Measurements from ENCODE around the gene IL6ST. TPM values are rescaled to one million over a fixed set of nuclear protein-coding genes. Genes with fewer than 3 reads are reported as not detected.

Gene IL6ST
- total and polyA plus RNA-seq, 9 donors = 45.9 to 406 (median 169) TPM

GRCh38 chr5:56012281-56012963 is 17.7 kb upstream of the IL6ST start:
- no peak overlapping the region for H3K27ac ChIP-seq
- H3K27me3 ChIP-seq = no peaks in the 10 kb centered on the region
- peaks cover 3% of the 10 kb centered on the region for H3K4me1 ChIP-seq (ENCODE audit: insufficient read depth)
- TF ChIP-seq POLR2A (IDR thresholded peaks at IDR 0.05) = no peak
- no peaks in the 10 kb centered on the region for H3K36me3 ChIP-seq
- no peak overlapping the region for H3K4me3 ChIP-seq
- DNase-seq = peak in 1 of 5 donors; percentile 18
- WGBS, 3 donors = 73 to 80% (median 78%) methylated on average over 5 of the region's 5 CpGs
- intact Hi-C loops (cut with DNase I) = no loop called here
- H3K9me3 ChIP-seq = no peaks in the 10 kb centered on the region

GRCh38 chr5:56011835-56012234 is 17.1 kb upstream of the IL6ST start:
- H3K4me3 ChIP-seq = no peak overlapping the region
- H3K27ac ChIP-seq = no peak overlapping the region
- WGBS, 3 donors = 19 to 23% (median 20%) methylated on average over 3 of the region's 3 CpGs
- no peaks in the 10 kb centered on the region for H3K9me3 ChIP-seq
- intact Hi-C loops (cut with DNase I) = no loop called here
- peaks cover 3% of the 10 kb centered on the region for H3K4me1 ChIP-seq (ENCODE audit: insufficient read depth)
- H3K36me3 ChIP-seq = no peaks in the 10 kb centered on the region
- TF ChIP-seq, protein P1, sequence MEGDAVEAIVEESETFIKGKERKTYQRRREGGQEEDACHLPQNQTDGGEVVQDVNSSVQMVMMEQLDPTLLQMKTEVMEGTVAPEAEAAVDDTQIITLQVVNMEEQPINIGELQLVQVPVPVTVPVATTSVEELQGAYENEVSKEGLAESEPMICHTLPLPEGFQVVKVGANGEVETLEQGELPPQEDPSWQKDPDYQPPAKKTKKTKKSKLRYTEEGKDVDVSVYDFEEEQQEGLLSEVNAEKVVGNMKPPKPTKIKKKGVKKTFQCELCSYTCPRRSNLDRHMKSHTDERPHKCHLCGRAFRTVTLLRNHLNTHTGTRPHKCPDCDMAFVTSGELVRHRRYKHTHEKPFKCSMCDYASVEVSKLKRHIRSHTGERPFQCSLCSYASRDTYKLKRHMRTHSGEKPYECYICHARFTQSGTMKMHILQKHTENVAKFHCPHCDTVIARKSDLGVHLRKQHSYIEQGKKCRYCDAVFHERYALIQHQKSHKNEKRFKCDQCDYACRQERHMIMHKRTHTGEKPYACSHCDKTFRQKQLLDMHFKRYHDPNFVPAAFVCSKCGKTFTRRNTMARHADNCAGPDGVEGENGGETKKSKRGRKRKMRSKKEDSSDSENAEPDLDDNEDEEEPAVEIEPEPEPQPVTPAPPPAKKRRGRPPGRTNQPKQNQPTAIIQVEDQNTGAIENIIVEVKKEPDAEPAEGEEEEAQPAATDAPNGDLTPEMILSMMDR (IDR thresholded peaks at IDR 0.05) = no peak
- TF ChIP-seq POLR2A (IDR thresholded peaks at IDR 0.05) (no peak), EP300 (IDR thresholded peaks at IDR 0.05) (no peak)
- no peak for DNase-seq
- no peaks in the 10 kb centered on the region for H3K27me3 ChIP-seq

DNA sequence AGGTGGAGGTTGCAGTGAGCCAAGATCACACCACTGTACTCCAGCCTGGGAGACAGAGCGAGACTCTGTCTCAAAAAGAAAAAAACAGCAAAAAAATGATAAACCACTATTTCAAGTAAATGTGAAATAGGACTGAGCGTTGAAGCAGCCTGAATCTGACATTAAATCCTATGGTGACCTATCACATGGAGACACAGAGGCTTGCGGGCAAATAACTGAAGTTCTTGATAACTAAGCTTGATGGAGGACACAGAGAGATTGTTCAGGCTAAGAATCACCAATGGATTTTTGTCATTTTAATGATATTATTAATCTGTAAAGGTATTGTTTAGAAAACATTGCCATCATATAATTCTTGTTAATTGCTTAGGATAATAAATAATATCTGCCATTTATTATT is 15.7 kb upstream of the IL6ST start:
- Histone ChIP-seq H3K36me3 (no peaks in the 10 kb centered on the region), H3K9me3 (no peaks in the 10 kb centered on the region), H3K27ac (no peak overlapping the region), H3K27me3 (no peaks in the 10 kb centered on the region), H3K4me1 (ENCODE audit: insufficient read depth) (peaks cover 3% of the 10 kb centered on the region), H3K4me3 (no peak overlapping the region)
- 93 to 98% (median 97%) methylated on average over 3 of the region's 3 CpGs for WGBS, 3 donors
- TF ChIP-seq POLR2A (IDR thresholded peaks at IDR 0.05) (no peak), EP300 (IDR thresholded peaks at IDR 0.05) (no peak)
- TF ChIP-seq, protein P1 (IDR thresholded peaks at IDR 0.05) = no peak
- no peak for DNase-seq
- intact Hi-C loops (cut with DNase I) = no loop called here

DNA sequence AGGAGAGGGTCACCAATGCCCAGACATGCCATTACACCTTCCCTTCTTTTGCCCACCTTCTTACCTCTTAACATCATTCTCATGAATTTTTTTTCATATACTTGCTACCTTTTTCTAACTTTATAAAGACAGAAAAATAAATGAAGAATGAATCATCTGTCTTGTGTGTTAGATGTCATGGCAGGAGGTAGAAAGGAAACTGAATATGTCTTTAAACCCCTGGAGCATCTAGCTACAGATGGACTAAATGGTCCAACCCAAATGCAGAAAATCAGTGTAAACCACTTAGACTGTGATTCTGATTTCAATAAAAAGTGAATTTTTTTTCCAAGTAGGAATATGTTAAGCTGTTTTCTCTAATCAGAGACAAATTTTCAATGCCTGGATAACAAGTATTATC is 11.8 kb upstream of the IL6ST start:
- no peaks in the 10 kb centered on the region for H3K27me3 ChIP-seq
- TF ChIP-seq POLR2A (IDR thresholded peaks at IDR 0.05) = no peak
- TF ChIP-seq, protein P1 (IDR thresholded peaks at IDR 0.05) = no peak
- no peak for TF ChIP-seq EP300 (IDR thresholded peaks at IDR 0.05)
- H3K4me1 ChIP-seq (ENCODE audit: insufficient read depth) = no peaks in the 10 kb centered on the region
- no peaks in the 10 kb centered on the region for H3K36me3 ChIP-seq
- no peak overlapping the region for H3K27ac ChIP-seq
- no peaks in the 10 kb centered on the region for H3K9me3 ChIP-seq
- H3K4me3 ChIP-seq = no peak overlapping the region
- no peak for DNase-seq
- intact Hi-C loops (cut with DNase I) = no loop called here

- DNase-seq = no peak
- H3K27ac ChIP-seq = no peak overlapping the region
- 97 to 100% (median 98%) methylated on average over 2 of the region's 2 CpGs for WGBS, 3 donors
- H3K36me3 ChIP-seq = no peaks in the 10 kb centered on the region
- TF ChIP-seq POLR2A (IDR thresholded peaks at IDR 0.05) = no peak
- H3K4me1 ChIP-seq (ENCODE audit: insufficient read depth) = no peaks in the 10 kb centered on the region
- no peaks in the 10 kb centered on the region for H3K9me3 ChIP-seq
- no peak overlapping the region for H3K4me3 ChIP-seq
- intact Hi-C loops (cut with DNase I) = no loop called here
- H3K27me3 ChIP-seq = no peaks in the 10 kb centered on the region
Observed at GRCh38 chr5:56006094-56006493, 11.3 kb upstream of the IL6ST start.
